Kidney (tissue), 14 donors: ENCODE results near the gene RAB6D. TPM values are rescaled to one million over a fixed set of nuclear protein-coding genes. Genes with fewer than 3 reads are reported as not detected.
"Not testable (repeated sequence)": the region's sequence is repeated elsewhere in the genome, so short reads cannot be mapped to it uniquely, and the experiment has no call there.

Experiments used
- DNase-seq, 5 donors: peaks; one replicate each; pipeline ENCODE4 v3.0.0-alpha.2; 2013 to 2020
- FAIRE-seq: peaks from 2 replicates; lab custom pipeline; 2012; peaks lifted over from hg19 to GRCh38; lab: Jason Lieb, UNC
- H3K27ac ChIP-seq, 2 donors: one replicate each; pipeline ENCODE4 v1.7.0; 2013; ENCODE audit warnings: low read depth in 2 of 2, low read length in 2 of 2, inconsistent platforms in 1 of 2
- H3K27me3 ChIP-seq: one replicate; pipeline ENCODE4 v1.7.1; 2013; ENCODE audit warnings: low read length, inconsistent platforms; ENCODE audit not compliant: control insufficient read depth, insufficient read depth
- H3K36me3 ChIP-seq, 3 donors: one replicate each; pipeline versions ENCODE4 v1.7.0 to v1.7.1; 2013; ENCODE audit warnings: low read length in 3 of 3, control low read depth in 1 of 3, inconsistent platforms in 1 of 3; ENCODE audit not compliant: insufficient read depth in 3 of 3, control insufficient read depth in 2 of 3
- H3K4me1 ChIP-seq, 3 donors: one replicate each; pipeline versions ENCODE4 v1.7.0 to v1.7.1; 2013; ENCODE audit warnings: low read length in 3 of 3, inconsistent platforms in 1 of 3, low read depth in 1 of 3; ENCODE audit not compliant: control insufficient read depth in 2 of 3, insufficient read depth in 2 of 3
- H3K4me3 ChIP-seq, 3 donors: one replicate each; pipeline versions ENCODE4 v1.7.0 to v1.8.1; 2013; ENCODE audit warnings: low read length in 3 of 3, control low read depth in 1 of 3, inconsistent platforms in 1 of 3
- H3K9ac ChIP-seq, 3 donors: one replicate each; pipeline versions ENCODE4 v1.7.0 to v1.7.1; 2013; ENCODE audit warnings: low read length in 3 of 3, control low read depth in 1 of 3, inconsistent platforms in 1 of 3
- H3K9me3 ChIP-seq, 3 donors: one replicate each; pipeline versions ENCODE4 v1.7.0 to v1.7.1; 2013; ENCODE audit warnings: low read length in 3 of 3, control low read depth in 1 of 3, inconsistent platforms in 1 of 3; ENCODE audit not compliant: control insufficient read depth in 2 of 3, insufficient read depth in 1 of 3
- intact Hi-C: fragments of 100-400 bp; cut with DNase I; formaldehyde crosslinking; loops from one replicate; pipeline ENCODE4 v1.11.1; 2022
- polyA plus RNA-seq: library from polyadenylated mRNA; stranded (reverse); fragments of 350-450 nt; fragmentation: Illumina TruSeq; extraction: RNeasy Lipid Tissue Mini Kit (QIAGEN cat#74804); gene quantifications from one replicate; pipeline ENCODE4 v1.2.3, GENCODE V29; 2014; ENCODE audit warnings: low read depth, low replicate concordance; ENCODE audit not compliant: insufficient read depth
- total RNA-seq: library from RNA; stranded (reverse); fragmentation: NEBNext Ultra II Directional; extraction: Animal tissue kit (Norgen Biotek cat#: 25700); gene quantifications from one replicate; pipeline ENCODE4 v1.2.1, GENCODE V29; 2021
- TF ChIP-seq, protein P1 (sequence below): IDR thresholded peaks from 3 replicates; pipeline ENCODE4 v1.5.1; 2012; ENCODE audit warnings: mild to moderate bottlenecking, moderate library complexity, borderline replicate concordance; ENCODE audit not compliant: insufficient read depth; ENCODE audit errors: extremely low read depth
- donor health status: control.
- donor health status: control.
- donor health status: control.
- donor health status: control.
- donor health status: control.
- donor health status: DM: yes; HTN: yes; CAD: no.
- donor health status: Normal renal cell carcinoma (clear cell type).

The RAB6D gene
- total and polyA plus RNA-seq, 2 donors from 2014 or later = 0.16 to 0.24 TPM

DNA sequence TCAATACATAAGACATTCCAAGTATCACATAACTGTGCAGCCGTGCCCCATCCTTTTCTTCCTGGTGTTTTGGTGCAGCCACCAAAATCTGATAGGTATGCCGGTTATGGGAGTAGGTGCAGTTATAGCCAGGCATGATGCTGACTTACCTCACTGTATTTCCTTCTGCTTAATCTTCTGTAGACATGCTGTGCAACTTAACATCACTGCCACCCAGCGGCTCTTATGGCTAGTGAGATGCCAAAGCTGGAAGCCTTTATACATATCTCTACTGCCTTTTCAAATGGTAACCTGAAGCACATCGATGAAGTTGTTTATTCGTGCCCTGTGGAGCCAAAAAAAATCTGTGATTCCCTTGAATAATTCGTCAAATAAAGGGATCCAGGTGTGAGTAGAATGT, 28.6 kb downstream of the RAB6D start:
- intact Hi-C loops, H3K4me1 ChIP-seq, H3K4me3 ChIP-seq, FAIRE-seq, H3K27ac ChIP-seq, H3K27me3 ChIP-seq, H3K36me3 ChIP-seq, H3K9ac ChIP-seq, H3K9me3 ChIP-seq: not testable (repeated sequence)
- DNase-seq = peak in 4 of 5 donors; percentile 29 to 59 (median 40)
- TF ChIP-seq, protein P1, sequence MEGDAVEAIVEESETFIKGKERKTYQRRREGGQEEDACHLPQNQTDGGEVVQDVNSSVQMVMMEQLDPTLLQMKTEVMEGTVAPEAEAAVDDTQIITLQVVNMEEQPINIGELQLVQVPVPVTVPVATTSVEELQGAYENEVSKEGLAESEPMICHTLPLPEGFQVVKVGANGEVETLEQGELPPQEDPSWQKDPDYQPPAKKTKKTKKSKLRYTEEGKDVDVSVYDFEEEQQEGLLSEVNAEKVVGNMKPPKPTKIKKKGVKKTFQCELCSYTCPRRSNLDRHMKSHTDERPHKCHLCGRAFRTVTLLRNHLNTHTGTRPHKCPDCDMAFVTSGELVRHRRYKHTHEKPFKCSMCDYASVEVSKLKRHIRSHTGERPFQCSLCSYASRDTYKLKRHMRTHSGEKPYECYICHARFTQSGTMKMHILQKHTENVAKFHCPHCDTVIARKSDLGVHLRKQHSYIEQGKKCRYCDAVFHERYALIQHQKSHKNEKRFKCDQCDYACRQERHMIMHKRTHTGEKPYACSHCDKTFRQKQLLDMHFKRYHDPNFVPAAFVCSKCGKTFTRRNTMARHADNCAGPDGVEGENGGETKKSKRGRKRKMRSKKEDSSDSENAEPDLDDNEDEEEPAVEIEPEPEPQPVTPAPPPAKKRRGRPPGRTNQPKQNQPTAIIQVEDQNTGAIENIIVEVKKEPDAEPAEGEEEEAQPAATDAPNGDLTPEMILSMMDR = peak; percentile 13

DNA sequence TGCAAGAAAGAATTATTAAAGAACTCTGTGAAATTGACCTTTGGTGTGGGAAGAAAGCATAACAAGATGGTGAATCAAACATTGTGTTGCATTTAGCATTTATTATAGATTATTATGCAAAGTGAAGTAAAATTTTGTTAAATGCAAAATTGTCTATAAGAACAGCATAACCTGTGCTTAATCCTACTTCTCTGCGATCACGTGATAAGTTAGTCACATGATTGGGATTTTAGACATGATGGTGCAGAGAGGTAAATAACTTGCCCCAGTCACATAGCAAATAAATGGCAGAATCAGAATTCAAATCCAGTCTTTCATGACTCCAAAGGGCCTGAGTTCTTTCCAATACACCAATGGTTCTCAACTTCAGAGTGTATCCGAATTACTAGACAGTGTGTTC, 31.3 kb downstream of the RAB6D start:
- intact Hi-C loops, FAIRE-seq, DNase-seq, H3K9me3 ChIP-seq, H3K4me1 ChIP-seq, H3K4me3 ChIP-seq, H3K27me3 ChIP-seq, H3K36me3 ChIP-seq, H3K27ac ChIP-seq, H3K9ac ChIP-seq: not testable (repeated sequence)

DNA sequence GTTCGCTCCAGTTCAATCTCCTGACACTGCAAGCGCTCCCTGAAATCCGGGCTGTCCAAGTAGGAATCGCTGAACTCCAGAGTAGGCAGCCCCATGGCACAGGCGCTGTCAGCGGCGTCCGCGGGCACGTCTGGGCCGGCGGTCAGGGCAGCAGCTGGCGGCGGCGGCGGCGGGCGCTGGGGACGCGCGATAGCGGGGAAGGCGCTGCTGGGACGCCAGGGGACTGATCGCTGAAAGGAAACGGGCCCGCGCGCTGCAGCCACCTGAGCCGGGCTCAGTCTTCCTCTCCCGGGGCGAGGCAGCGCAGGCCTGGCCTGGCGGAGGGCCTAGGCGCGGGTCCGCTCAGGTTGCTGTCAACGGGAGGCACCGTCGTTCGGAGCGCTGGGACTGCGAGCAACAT, 33.0 kb downstream of the RAB6D start:
- H3K36me3 ChIP-seq, H3K4me1 ChIP-seq, H3K9me3 ChIP-seq, H3K27ac ChIP-seq, H3K4me3 ChIP-seq, H3K27me3 ChIP-seq, intact Hi-C loops, H3K9ac ChIP-seq, FAIRE-seq: not testable (repeated sequence)
- peak in 4 of 5 donors; percentile 51 to 59 (median 52) for DNase-seq

DNA sequence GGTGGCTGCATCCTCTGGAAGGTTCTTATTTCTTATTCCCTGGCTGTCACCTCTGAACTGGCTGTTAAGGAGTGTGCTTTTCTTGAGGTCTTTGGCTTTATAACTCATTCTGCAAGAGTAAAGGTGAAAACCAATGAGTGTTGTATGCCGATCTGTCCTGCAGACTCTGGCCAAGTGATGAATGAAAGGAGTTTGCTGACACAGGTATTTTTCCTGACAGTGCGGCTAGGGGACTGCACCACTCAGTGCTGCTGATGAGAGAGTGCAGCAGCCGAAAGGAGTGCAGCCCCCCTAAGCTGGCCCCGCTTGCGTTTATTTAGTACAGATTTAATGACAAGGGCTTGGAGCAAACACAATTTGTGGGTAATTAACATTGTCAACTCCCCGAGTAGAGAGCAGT, 41.8 kb downstream of the RAB6D start:
- DNase-seq = no peak
- TF ChIP-seq, protein P1 = no peak
- H3K27me3 ChIP-seq = no peaks in the 10 kb centered on the region
- no peaks in the 10 kb centered on the region for H3K4me1 ChIP-seq
- no peaks in the 10 kb centered on the region for H3K9me3 ChIP-seq
- H3K27ac ChIP-seq = no peak overlapping the region
- H3K36me3 ChIP-seq = no peaks in the 10 kb centered on the region
- no peak for FAIRE-seq
- intact Hi-C loops = no loop called here
- no peak overlapping the region for H3K9ac ChIP-seq
- no peak overlapping the region for H3K4me3 ChIP-seq

DNA sequence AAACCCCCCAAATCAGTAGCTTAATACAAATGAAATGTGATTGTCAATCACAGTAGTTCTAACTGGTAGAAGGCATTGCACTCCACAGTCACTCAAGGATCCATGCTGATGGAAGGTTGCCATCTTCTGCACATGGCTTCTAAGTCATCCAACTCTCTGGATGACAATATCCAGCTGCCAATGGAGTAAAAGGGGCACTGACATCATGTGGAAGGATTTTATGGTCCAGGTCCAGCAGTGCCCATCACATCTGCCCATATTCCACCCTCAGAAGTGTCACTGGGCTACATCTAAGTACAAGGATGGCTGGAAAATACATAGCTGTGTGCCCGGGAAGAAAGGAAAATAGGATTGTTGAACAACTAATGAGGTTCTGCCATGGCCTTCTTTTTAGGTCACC, 42.6 kb downstream of the RAB6D start:
- intact Hi-C loops, FAIRE-seq, H3K4me3 ChIP-seq, H3K36me3 ChIP-seq, H3K4me1 ChIP-seq, H3K9ac ChIP-seq, H3K27ac ChIP-seq, H3K27me3 ChIP-seq, DNase-seq, H3K9me3 ChIP-seq: not testable (repeated sequence)

DNA sequence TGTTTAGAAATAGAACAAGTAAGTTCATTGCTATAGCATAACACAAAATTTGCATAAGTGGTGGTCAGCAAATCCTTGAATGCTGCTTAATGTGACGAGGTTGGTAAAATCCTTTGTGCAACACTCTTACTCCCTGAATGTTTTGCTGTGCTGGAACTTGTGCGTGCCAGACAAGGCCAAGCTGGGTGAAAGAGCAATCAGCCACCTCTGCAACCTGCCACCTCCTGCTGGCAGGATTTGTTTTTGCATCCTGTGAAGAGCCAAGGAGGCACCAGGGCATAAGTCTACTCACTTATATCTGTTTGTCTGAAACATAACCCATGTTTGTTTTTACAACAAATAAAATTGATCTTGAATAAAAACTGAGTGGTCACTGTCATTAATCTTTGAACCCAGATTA, 53.0 kb downstream of the RAB6D start:
- H3K27ac ChIP-seq, intact Hi-C loops, H3K9me3 ChIP-seq, DNase-seq, H3K4me1 ChIP-seq, H3K36me3 ChIP-seq, H3K27me3 ChIP-seq, FAIRE-seq, H3K9ac ChIP-seq, H3K4me3 ChIP-seq: not testable (repeated sequence)
